Measurements from ENCODE around the gene ATAT1.

- TF ChIP-seq CTCF (IDR thresholded peaks at IDR 0.05 in 8 of 11, conservative IDR thresholded peaks at IDR 0.05 in 3 of 11) (peak in 4 of 11 experiments; percentile 11 to 53 (median 38)), POLR2AphosphoS5 (IDR thresholded peaks at IDR 0.05) (peak; percentile 80 to 88 (median 86)), POLR2A (IDR thresholded peaks at IDR 0.05) (no peak)
Observed at GRCh38 chr6:30690403-30691207, 63.9 kb downstream of the ATAT1 start, which contains the start of gene NRM.

All from spleen (tissue), 7 donors.